ENCODE data around the gene SYT2.
"Not testable (repeated sequence)": the region's sequence is repeated elsewhere in the genome, so short reads cannot be mapped to it uniquely, and the experiment has no call there.

SYT2 gene

GRCh38 chr1:202545647-202546303, 164.5 kb downstream of the SYT2 start:
- DNase-seq (ENCODE audit: low spot score), result not testable (repeated sequence)

DNA sequence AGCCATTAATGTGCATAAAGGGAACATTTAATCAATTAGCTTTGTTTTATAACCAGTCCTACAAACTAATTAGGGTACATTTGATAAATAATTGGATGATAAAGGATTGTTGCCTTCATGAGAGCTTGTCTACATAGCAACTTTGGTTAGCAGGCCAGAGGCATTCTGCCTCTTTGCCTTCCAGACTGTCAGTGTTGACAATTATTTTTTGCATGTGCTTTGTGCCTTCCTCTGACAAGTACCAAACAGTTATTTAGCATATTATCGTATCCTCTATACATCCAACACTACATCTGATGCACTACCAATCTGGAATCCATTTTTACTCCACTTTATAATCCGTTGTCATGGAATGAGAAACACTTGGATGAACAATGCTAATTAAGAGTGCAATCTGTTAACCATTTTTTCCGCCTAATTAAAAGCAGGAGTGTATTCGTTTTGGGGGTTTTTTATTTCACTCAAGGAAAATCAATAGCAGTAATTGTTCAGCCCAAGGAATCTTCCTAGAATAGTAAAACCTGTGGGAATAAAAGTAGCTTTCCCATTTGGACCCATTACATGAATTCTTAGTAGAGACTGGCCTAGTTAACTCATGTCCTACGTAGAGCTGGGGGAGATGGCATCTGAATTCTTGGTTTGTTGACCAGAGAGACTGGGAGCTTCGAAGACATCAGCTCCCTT, 165.3 kb downstream of the SYT2 start:
- not testable (repeated sequence) for DNase-seq (ENCODE audit: low spot score)

- DNase-seq (ENCODE audit: low spot score), result not testable (repeated sequence)
Observed at GRCh38 chr1:202543537-202543936, 166.7 kb downstream of the SYT2 start.

- DNase-seq (ENCODE audit: low spot score), result not testable (repeated sequence)
Observed at GRCh38 chr1:202542415-202542814, 167.8 kb downstream of the SYT2 start.

DNA sequence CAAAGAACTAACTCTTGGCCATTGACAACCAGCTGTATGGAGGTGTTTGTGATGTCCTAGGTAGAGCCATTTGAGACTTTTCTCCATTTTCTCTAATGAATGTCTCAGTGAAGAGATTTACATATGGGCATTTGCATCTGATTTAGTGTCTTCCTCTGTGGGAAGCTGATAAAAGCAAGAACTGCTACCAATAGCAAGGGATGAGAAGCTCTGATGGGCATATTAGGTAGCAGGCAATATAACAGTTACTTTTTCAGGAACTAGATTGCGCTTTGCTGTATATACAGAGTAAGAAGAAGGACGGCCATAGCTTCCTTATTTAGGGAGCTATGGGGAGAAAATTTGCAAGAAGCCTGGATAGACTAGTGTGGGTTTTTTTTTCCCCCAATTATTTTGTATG, 169.4 kb downstream of the SYT2 start:
- not testable (repeated sequence) for DNase-seq (ENCODE audit: low spot score)
